HG03571 (cell line): Measurements from ENCODE around the gene HES2.
"Not testable (repeated sequence)": the region's sequence is repeated elsewhere in the genome, so short reads cannot be mapped to it uniquely, and the experiment has no call there.

Experiments used
- ATAC-seq: cut with Tn5 transposase; IDR thresholded peaks from one replicate; pipeline ENCODE4 v1.9.1; 2021; ENCODE audit not compliant: unreplicated experiment

Gene HES2

GRCh38 chr1:6454856-6455751, 35.4 kb upstream of the HES2 start:
- no peak for ATAC-seq

GRCh38 chr1:6453895-6454855, 34.5 kb upstream of the HES2 start:
- not testable (repeated sequence) for ATAC-seq

GRCh38 chr1:6450943-6451373, 31.2 kb upstream of the HES2 start:
- ATAC-seq, result no peak

GRCh38 chr1:6450486-6450885, 30.8 kb upstream of the HES2 start:
- ATAC-seq, result not testable (repeated sequence)

- ATAC-seq, result no peak
Measured at GRCh38 chr1:6450005-6450450, 30.3 kb upstream of the HES2 start.

GRCh38 chr1:6448749-6449631, 29.3 kb upstream of the HES2 start:
- no peak for ATAC-seq

- no peak for ATAC-seq
Measured at GRCh38 chr1:6447818-6448748, 28.4 kb upstream of the HES2 start.

GRCh38 chr1:6447016-6447817, 27.5 kb upstream of the HES2 start:
- no peak for ATAC-seq

GRCh38 chr1:6446665-6447015, 26.9 kb upstream of the HES2 start:
- ATAC-seq, result no peak

GRCh38 chr1:6445929-6446328, 26.2 kb upstream of the HES2 start:
- ATAC-seq, result not testable (repeated sequence)

- ATAC-seq, result no peak
Measured at GRCh38 chr1:6445062-6445763, 25.5 kb upstream of the HES2 start.

GRCh38 chr1:6444377-6444776, 24.7 kb upstream of the HES2 start:
- no peak for ATAC-seq

GRCh38 chr1:6443339-6444115, 23.8 kb upstream of the HES2 start:
- no peak for ATAC-seq

GRCh38 chr1:6441586-6441985, 21.9 kb upstream of the HES2 start:
- ATAC-seq, result no peak

- no peak for ATAC-seq
Measured at GRCh38 chr1:6440198-6441126, 20.7 kb upstream of the HES2 start.

GRCh38 chr1:6438047-6438525, 18.4 kb upstream of the HES2 start:
- ATAC-seq, result no peak
